Measurements from ENCODE around the gene PEX5L. TPM values are rescaled to one million over a fixed set of nuclear protein-coding genes. Genes with fewer than 3 reads are reported as not detected.

PEX5L gene
- total RNA-seq, 1 donor from 2014 or later: not detected

GRCh38 chr3:179842061-179842460 is 194.7 kb downstream of the PEX5L start:
- no peak for DNase-seq (ENCODE audit: low read depth in 2 of 2)

- DNase-seq (ENCODE audit: low read depth in 2 of 2): peak; percentile 1 to 24
Measured at GRCh38 chr3:179840985-179841384, 195.8 kb downstream of the PEX5L start.

DNA sequence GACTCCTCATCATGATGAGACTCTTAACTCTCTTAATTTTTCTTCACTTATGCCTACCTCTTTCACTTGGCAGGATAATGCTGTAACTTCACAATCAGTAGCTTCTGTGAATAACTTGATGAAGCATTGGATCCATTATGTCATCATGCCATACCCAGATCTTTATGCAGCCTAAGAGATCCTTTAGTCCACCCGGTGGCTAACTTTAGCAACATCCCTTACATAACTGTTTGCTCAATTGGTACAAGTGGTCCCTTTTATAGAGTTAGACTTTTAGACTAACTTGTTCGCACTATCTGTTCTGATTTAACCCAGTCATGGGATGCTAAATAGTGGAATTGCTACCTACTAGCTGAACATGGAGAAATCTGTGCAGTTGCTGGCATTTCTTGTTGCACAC is 199.4 kb downstream of the PEX5L start:
- DNase-seq (ENCODE audit: low read depth in 2 of 2): peak in 1 of 2 donors; percentile 3

GRCh38 chr3:179833294-179833693 is 203.4 kb downstream of the PEX5L start:
- no peak for DNase-seq (ENCODE audit: low read depth in 2 of 2)

DNA sequence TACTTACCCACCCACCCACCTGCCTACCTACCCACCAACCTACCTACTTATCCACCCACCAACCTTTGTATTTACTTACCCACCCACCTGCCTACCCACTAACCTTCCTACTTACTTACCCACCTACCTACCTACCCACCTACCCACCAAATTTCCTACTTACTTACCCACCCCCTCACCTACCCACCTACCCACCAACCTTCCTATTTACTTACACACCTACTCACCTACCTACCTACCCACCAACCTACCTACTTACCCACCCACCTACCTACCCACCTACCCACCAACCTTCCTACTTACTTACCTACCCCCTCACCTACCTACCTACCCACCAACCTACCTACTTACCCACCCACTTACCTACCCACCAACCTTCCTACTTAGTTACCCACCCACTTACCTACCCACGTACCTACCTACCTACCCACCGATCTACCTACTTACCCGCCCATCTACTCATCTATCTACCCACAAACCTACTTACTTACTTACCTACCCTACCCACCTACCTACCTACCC is 204.3 kb downstream of the PEX5L start:
- no peak for DNase-seq (ENCODE audit: low read depth in 2 of 2)

GRCh38 chr3:179829401-179829800 is 207.3 kb downstream of the PEX5L start:
- DNase-seq (ENCODE audit: low read depth in 2 of 2): no peak

DNA sequence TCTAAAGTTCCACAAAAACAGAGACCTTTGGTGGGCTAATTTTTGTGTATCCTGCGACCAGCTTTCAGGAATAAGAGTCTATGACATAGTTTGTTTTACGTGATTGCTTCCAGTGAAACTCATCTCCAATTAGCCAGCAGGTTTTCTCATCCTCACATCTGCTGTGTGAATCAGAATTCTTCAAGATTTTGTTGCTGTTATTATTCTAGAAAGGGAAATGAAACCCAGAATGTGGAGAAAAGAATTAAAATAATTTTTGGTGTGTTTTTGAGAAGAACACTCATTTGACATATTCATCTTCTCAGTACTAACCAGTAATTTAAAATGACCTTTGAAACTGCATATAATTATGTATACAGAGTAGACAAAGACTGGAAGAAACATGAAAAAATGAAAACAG is 208.0 kb downstream of the PEX5L start:
- DNase-seq (ENCODE audit: low read depth in 2 of 2): no peak

- DNase-seq (ENCODE audit: low read depth in 2 of 2): no peak
Measured at GRCh38 chr3:179826247-179826637, 210.5 kb downstream of the PEX5L start.

- DNase-seq (ENCODE audit: low read depth in 2 of 2): no peak
Measured at GRCh38 chr3:179825527-179826246, 211.1 kb downstream of the PEX5L start.

DNA sequence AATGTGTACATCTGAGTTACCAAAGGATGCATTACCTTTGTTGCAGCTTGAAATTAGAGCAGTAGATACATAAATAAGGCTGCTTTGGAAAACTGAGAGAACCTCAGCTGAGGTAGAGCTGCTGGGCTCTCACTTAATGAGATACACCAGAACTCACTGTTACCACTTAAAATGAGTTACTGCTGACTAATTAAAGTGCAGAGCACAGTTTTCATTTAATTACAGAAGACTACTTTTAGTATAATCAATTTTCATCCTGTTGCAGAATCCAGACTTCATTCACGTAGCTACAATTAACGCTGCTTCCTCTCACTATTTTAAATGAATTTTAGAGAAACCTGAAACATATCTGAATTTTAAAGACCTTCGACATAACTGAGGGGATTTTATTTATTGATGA is 214.4 kb downstream of the PEX5L start:
- no peak for DNase-seq (ENCODE audit: low read depth in 2 of 2)

GRCh38 chr3:179819379-179819778 is 217.4 kb downstream of the PEX5L start:
- DNase-seq (ENCODE audit: low read depth in 2 of 2): peak in 1 of 2 donors; percentile 2

GRCh38 chr3:179812096-179812382 is 224.7 kb downstream of the PEX5L start:
- DNase-seq (ENCODE audit: low read depth in 2 of 2): no peak

DNA sequence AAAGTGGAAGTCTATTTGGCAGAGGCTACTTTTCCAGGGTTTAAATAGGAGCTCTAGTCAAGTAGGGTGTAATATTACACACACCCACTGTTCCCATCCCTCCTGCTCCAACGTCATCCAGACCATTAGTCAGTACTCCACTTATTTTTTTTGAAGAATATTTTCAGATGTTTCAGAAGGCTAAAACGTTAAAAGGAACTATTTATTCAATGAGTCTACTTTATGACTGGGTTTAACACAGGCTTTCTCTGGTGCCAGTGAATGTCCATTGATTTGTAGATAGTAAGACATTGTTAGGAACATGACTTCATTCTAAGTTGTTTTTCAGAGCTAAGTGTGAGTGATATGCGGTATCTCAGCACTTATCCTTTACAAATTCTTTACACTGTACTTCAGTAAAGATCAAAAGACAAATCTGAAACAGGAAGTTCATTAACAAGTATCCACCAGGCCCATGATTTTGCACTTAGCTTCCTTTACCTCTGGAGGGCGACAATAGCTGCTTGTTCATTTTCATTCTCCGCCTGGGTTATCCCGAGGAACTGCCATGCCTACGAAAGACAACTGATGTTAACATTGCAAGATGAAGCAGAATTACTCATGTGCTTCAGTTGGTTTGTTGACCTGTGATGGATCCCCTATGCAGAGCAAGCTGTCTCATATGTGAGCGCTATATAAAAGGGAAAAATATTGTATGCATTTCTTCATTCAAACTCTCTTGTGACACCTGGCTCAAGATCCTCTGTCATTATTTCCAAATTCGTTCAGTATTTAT is 225.2 kb downstream of the PEX5L start:
- peak; percentile 20 to 57 for DNase-seq (ENCODE audit: low read depth in 2 of 2)

- no peak for DNase-seq (ENCODE audit: low read depth in 2 of 2)
Measured at GRCh38 chr3:179809639-179810038, 227.1 kb downstream of the PEX5L start.

DNA sequence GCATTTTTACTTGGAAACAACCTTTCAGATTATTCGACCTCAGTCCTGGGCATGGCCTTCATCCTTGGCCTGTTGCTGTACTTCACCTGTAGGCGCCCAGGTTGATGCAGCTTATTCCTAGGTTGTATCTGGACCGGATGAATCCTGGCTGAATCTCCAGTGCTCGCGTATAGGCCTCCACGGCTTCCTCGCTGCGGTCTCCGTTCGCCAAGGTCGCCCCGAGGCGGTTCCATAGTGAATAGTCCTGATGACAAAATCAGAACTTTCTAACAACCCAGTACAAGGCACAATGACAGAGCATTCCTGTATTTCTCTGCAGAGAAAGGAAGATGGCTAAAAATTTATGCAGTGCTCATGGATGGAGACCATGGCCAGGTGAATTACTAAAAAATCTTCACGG is 229.1 kb downstream of the PEX5L start:
- no peak for DNase-seq (ENCODE audit: low read depth in 2 of 2)

- DNase-seq (ENCODE audit: low read depth in 2 of 2): no peak
Measured at GRCh38 chr3:179806177-179806576, 230.6 kb downstream of the PEX5L start.

- DNase-seq (ENCODE audit: low read depth in 2 of 2): no peak
Measured at GRCh38 chr3:179801856-179802255, 234.9 kb downstream of the PEX5L start.

DNA sequence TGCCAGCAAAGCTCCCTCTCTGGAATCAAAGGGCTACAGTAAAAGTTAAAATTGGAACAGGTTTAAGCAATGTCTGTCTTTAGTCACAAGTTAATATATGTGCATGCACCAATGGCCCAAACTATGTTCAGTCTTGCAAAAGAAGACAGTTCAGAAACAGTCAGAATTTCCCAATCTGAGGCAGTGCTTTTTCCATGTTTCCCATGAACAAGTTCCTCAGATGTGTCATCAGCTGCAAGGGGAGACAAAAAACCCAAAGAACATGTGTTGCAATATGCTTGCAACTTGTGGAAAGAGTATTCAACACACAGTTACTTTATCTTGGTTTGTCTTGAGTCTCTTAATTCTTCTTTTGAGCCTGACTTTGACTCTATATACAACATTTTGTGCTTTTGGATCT is 235.5 kb downstream of the PEX5L start:
- no peak for DNase-seq (ENCODE audit: low read depth in 2 of 2)

- no peak for DNase-seq (ENCODE audit: low read depth in 2 of 2)
Measured at GRCh38 chr3:179797192-179797591, 239.5 kb downstream of the PEX5L start.

DNA sequence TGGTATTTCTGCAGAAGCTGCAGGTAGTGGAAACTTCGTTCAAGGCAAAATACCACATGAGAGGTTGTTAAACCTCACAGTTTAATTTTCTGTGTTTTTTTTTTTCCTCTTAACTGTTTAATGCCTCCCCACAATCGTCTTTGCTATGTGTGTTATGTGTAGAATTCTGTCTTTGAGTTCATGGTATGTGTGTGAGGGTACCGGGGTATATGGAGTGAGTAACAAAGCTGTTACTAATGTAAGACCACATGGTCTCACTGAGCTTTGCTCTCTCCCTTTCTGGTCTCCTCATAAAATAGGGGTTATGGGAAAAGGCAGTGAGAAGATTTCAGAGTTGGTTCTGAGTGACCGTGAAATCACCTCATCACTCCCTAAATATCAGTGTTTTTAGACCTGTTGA is 240.3 kb downstream of the PEX5L start:
- DNase-seq (ENCODE audit: low read depth in 2 of 2): no peak

DNA sequence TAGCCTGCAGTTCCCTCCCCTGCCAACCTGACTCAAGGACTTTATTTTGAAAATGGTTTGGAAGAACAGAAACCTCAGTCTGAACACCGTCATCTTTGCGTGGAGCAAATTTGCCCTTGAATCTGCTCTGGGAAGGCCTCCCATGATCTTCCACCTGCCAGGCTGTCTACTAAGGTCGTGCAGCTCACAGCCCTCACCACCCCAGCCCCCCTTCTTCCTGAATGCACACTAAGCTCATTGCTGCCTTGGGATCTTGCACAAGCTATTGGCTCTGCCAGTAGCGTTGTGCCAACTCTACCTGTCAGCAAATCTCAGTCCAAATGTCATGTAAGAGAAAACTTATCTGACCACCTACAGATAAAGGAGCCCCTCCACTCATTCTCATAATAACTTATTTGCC is 242.4 kb downstream of the PEX5L start:
- DNase-seq (ENCODE audit: low read depth in 2 of 2): no peak

DNA sequence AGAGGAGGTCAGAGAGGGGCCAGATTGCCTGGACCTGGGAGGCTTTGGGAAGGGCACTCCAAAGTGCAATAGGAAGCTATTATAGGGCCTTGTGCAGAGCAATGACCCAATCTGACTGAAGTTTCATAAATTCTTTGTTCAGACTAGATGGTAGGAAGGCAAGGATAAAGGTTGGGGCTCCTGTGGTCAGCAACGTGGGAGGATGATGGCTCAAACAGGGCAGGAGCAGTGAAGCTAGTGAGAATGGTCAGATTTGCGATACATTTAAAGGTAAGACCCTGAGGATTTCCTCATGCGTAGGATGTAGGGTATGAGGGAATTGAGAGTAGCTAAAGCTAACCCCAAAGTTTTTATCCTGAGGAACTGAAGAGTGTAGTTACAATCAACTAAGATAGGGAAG is 244.9 kb downstream of the PEX5L start:
- DNase-seq (ENCODE audit: low read depth in 2 of 2): no peak

GRCh38 chr3:179788996-179789395 is 247.7 kb downstream of the PEX5L start:
- no peak for DNase-seq (ENCODE audit: low read depth in 2 of 2)
